LNCAP (cell line): Measurements from ENCODE around the gene HSD17B12.

ENCODE experiments used
- CTCF ChIP-seq: fragments of 450-650 bp; IDR thresholded peaks from 2 replicates; pipeline ENCODE4 v1.5.1; 2017; ENCODE audit warnings: mild to moderate bottlenecking

The HSD17B12 gene

DNA sequence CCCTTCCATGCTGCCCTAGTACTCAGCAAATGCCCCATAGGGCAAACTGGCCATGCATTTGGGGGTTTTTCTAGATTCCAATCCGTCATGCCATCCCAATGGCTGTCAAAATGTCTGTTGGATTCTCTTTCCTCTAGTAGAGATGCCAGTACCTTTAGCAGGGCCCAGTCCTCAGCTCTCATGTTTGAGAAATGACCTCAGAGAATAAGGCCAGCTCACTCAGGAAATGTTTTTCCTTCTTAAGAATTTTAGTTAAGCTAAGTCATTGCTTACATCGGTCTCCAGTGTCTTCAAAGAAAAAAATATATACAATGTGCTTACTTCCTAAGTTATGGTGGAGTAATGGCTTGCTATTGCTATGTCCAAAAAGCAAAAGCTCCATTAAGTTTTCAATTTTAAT, 186.0 kb downstream of the HSD17B12 start:
- no peak for TF ChIP-seq CTCF

DNA sequence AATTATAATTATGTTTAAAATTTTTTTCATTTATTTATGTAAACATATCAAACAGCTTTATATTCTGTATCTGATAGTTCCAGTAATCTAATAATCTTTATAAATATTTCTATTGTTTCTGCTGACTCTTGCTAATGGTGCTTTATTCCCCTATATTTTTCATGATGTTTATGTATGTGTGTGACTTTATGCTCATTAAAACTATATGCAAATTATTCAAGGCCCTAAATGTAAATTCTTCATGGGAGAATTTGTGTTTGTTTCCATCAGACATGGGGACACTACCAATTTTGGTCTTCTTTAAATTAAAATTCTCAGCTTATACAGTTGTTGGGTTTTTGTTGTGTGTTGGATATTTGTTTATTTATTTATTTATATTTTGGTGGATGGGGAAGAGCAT, 186.4 kb downstream of the HSD17B12 start:
- no peak for TF ChIP-seq CTCF

- TF ChIP-seq CTCF: no peak
These were observed 188.5 kb downstream of the HSD17B12 start for GRCh38 chr11:43868852-43869567.

DNA sequence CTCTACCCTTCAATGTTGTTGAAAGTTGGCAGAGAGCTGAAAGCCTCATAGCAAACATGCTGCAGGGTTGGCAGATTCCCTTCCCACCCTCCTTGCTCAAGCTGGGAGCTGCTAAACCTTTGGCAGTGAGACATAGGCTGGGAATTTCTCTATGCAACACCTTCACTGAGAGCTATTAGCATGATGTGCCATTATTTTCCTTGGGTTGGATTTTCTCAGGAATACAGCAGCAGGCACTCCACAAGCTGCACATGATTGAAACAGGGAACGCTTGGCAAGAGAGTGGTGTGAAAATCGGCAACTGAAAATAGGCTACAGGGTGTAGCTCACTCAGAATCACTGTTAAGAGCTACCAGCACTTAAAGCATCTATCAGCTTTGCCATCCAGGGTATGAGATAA, 190.5 kb downstream of the HSD17B12 start:
- no peak for TF ChIP-seq CTCF

GRCh38 chr11:43872995-43873394, 192.5 kb downstream of the HSD17B12 start:
- no peak for TF ChIP-seq CTCF

DNA sequence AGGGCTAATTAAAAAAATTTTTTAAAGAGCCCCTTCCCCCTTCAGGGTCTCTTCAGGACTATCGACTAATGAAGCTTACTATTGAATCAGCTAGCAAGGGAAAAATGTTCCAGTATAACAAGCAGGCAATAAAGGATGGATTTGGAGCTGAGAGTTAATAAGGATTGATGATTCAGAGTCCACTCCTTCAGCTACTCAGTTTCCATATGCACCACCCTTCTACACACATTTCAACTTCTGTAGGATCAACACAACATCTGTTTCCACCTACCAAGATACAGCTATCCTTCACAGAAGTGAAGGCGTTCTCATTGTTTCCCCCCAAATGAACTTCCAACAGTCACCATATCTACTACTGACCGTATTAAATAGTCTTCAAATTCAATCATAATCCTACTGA, 193.5 kb downstream of the HSD17B12 start:
- TF ChIP-seq CTCF: no peak

- no peak for TF ChIP-seq CTCF
These were observed 194.2 kb downstream of the HSD17B12 start for GRCh38 chr11:43874738-43875137.
